ENCODE results near the gene FZD8.
"Not testable (repeated sequence)": the region's sequence is repeated elsewhere in the genome, so short reads cannot be mapped to it uniquely, and the experiment has no call there.

FZD8 gene

DNA sequence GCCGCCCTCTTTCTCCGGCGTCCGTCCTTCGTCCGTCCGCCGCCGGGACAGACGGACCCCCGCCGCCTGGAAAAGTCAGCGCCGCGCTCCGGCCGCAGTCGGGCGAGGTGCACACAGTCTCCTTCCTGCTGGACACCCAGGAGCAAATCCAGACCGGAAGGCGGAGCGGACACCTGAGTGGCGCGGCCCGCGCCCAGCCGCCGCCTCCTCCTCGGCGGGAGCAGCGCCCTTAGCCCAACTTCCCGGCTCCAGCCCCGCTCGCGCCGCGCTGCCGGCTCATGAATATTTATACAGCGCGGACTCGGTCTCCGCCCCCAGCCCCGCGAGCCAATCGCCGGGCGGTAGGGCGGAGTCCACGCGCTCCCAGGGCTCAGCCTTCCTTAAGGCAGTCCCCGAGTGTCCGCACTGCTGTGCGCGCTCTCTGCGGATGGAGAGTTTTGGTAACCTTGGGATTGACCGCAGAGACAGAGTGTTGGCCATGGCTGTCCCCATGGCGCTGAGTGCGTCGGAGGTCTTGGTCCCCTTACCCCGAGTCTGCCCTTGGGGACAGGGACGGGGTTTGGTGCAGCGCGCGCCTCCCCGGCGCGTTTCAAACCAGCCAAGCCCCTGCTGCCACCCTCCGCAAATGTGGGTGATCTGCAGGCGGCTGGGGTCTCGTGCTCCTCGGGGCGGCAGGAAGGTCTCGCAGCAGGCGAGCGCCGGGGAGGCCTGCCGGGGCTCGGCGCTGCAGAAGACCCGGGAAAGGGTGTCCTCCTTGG lies at the start of gene FZD8:
Gene FZD8 (minus strand): TSS at position 262 of the 758 bp plus-strand sequence. CDS start 867 bp downstream, outside the sequence.
- DNase-seq (ENCODE audit: low read depth): peak; percentile 57

GRCh38 chr10:35691522-35692236 lies 49.6 kb upstream of the FZD8 start:
- no peak for DNase-seq (ENCODE audit: low read depth)

GRCh38 chr10:35690534-35690933 lies 48.4 kb upstream of the FZD8 start:
- no peak for DNase-seq (ENCODE audit: low read depth)

- not testable (repeated sequence) for DNase-seq (ENCODE audit: low read depth)
These were observed 43.8 kb upstream of the FZD8 start for GRCh38 chr10:35685858-35686257.

GRCh38 chr10:35685402-35685801 lies 43.3 kb upstream of the FZD8 start:
- DNase-seq (ENCODE audit: low read depth): no peak

GRCh38 chr10:35684586-35684985 lies 42.5 kb upstream of the FZD8 start:
- no peak for DNase-seq (ENCODE audit: low read depth)

- no peak for DNase-seq (ENCODE audit: low read depth)
These were observed 33.8 kb upstream of the FZD8 start for GRCh38 chr10:35675846-35676245.

DNA sequence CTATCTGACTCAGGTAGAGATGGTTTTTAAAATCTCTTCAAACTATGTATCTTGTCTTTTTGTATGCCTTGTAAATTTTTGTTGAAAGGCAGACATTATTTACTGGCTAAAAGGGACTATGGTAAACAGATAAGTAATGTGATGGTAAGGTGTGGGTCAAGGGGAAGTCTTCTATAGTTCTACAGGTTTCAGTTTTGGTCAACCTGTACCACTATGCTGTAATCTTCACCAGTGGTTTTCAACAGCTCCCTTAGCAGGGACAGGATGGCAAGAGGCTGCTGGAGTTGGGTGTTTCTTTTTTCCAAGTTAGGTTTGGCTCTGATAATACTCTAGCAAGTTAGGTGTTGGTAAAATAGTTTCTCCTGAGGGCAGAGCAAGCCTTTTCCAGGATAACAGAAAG lies 32.7 kb upstream of the FZD8 start:
- DNase-seq (ENCODE audit: low read depth): no peak

DNA sequence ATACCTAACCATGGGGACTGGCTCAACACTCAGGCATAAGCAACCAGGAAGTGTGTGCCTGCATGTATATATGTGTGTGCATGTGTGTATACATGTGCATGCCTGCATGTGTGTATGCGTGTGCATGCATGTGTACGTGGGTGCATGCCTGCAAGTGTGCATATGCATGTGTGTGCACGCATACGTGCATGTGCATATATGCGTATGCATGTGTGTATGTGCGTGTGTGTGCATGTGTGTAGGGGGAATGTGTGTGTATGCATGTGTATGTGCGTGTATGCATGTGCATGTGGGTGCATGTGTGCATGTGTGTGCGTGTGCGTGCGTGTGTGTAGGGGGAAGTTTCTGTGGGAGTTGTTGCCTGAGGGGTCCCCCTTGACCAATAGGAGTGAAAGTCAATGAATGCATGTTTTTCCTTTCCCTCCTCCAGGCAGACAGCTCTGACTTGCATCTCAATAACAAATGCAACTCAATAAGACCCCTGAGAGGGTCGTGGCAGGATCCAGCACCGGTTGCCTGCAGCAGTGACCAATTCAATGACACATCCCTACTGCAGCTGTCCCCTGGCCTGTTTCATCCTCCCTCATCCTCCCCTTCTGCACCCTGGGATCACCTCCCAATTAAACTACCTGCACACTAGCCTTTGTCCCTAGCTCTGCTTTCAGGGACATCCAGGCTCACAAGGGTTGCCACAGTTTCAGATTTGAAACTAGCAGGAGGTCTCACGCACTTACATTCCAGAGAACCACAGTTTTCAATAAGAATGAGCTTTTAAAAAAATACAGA lies 27.0 kb upstream of the FZD8 start:
- no peak for DNase-seq (ENCODE audit: low read depth)

GRCh38 chr10:35667971-35668370 lies 25.9 kb upstream of the FZD8 start:
- DNase-seq (ENCODE audit: low read depth): no peak

GRCh38 chr10:35667270-35667889 lies 25.3 kb upstream of the FZD8 start:
- DNase-seq (ENCODE audit: low read depth): no peak

DNA sequence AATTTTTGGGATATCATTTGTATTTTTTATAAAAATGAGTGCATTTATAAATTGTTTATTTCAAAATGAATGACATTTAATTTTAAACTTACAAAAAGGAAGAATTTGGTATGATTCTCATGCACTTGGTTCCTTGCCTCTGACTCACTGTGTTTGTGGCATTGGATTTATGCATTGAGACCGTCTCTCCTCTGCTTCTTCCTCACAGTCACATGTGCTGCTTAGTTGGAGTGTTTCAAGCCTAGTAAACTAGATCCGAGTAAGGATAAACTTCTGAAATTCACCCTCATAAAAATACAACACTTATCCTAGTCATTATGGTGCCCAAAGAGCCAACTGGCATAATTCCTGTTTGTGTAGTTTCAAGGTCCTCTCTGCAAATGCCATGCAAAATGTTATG lies 19.1 kb upstream of the FZD8 start:
- no peak for DNase-seq (ENCODE audit: low read depth)

DNA sequence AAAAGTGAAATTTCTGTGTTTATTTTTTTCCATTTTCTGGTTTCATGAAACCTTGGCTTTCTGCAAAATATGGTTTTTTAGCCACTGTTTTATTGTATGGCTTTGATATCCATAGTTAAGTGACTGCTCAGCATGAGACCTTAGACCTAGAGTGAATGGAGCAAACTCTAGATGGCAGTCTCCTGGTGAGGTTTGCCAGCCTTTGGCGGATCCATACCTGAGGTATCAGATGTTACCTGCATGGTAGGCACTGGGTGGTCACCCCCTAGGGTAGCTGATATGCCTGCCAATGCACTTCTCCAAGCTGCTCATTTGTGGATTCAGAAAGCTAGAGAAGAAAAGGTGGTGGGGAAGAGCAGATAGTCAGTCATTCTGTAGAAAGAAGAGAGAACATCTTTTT lies 17.4 kb upstream of the FZD8 start:
- DNase-seq (ENCODE audit: low read depth): no peak

GRCh38 chr10:35657621-35658020 lies 15.5 kb upstream of the FZD8 start:
- DNase-seq (ENCODE audit: low read depth): no peak

DNA sequence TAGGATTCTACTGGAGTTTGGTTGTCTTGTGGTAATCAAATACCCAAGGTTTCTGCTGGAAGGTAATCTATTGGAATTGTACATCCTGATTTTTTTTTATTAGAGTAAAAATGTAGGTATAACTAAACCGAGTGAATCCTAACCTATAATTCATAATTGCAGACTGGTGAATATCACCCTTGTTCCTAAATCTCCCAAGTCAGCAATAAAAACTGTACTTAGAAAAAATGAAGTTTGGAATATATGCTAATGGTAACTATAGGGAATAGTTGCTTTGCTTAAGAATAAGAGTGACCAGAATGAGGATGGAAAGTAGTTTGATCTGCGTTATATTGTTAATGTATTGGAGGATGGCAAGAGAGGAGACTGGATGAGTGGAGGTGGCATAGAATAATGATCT lies 10.7 kb upstream of the FZD8 start:
- DNase-seq (ENCODE audit: low read depth): no peak

DNA sequence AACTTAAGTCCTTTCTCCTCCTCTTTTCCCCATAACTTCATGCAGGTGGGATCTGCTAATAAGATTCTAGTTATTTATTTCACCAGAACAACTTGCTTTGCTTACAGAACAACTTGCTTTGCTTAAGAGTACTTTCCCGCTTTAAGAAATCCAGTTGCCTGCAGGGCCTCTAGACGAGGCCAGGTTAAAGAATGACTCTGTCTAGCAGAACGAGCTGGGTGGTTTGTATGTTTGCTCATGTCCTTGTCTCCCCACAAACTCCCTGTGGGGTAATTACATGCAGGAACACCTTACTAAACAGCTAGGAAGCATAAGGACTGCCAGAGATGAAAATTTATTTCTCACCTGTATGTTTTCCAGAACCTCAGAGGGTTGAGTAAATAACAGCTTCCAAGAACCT lies 8.8 kb upstream of the FZD8 start:
- no peak for DNase-seq (ENCODE audit: low read depth)

DNA sequence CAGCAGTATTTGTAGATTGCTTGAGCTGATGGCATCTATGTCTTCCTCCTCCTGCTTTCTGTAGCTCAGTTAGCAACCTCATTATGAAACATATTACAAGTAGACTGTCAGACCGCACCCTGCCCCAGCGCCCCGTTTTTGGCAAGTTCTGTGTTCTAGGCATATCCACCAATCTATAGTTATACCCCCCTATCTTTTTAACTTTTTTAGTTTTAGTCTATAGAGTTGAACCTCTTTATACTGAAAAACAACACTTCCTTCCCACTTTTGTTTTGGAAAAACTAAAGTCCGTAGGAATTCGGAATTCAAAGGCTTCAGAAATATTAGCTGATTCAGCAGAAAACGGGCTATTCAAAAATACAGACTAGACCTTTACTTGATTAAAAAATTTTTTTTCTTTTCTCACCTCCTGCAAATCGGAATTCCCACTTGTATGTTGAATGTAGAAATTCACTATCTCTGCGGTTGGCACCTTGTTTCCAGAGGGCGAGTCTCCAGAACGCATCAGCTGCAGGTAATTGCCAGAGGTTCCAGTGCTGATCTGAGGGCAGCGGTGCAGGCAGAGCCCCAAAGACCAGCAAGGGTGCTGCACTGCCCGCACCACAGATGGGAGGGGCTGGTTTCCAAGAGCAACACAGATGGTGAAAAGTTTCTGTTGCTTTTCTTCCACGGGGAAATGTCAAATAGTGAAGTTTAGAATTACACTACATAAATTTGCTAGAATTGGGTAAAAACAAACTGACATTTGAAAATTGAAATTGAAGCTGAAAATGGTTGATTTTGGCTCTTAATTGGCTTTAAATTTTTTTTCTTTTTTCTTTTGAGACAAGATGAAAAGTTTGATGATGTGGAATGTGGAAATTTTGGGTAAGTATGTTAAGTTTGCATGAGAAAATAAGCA lies 2.2 kb upstream of the FZD8 start:
- DNase-seq (ENCODE audit: low read depth): no peak

DNA sequence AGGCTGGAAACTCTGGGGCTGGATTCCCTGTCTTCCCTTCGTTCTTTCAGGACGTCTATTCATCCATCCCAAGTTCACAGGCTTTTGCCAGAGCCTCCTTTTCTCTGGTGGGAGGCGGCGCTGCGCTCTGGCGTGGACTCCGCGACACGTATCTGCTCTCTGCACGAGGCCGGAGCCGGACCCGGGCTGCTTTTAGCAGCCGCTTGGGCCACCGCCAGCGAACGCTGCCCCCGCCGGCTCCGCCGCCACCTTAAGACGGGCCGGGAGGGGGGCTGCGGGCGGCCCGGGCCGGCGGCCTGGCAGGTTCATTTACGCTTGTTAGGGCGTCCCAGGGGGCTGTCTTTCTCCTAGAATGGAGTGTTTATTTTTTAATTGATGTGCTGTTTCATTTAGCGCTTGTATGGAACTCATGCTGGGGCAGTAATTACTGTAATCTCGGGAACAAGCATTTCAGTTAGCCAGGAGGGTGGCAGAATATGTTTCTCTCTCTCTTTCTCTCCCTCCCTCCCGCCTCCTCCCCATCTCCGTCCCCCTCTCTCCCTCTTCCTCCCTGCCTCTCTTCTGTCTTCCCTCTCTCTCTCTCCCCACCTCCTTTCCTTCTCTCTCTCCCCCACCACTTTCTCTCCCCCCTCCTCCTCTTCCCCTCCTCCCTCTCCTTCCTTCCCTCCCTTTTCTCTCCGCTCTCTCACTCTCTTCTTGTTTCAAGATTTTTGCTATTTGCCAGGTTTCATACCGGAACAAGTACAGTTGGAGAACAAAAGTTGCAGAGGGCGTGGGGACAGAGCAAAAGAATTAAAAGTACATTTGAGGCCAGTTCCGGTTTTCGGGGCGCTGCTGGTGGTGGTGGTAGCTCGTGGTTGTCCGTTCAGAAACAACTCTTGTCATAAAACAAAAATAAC lies 1.3 kb upstream of the FZD8 start:
- DNase-seq (ENCODE audit: low read depth): no peak

- no peak for DNase-seq (ENCODE audit: low read depth)
These were observed 658 bp upstream of the FZD8 start for GRCh38 chr10:35642793-35643114.

DNA sequence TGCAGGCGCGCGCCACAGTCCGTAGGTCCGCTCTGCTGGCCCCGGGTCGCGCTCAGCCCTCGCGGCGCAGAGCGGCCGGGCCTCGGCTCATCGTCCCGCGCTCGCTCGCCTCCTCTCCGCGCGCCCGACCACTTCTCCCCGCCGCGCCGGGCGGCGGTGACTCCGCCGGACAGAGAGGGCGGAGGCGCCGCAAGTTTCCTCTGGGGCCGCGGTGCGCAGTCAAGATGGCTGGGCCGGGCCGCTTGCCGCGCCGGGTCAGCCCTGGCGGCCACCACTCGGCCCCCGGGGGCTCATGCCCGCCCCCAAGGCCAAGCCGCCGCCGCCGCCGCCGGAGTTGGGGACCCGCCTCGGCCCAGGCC lies 441 bp downstream of the FZD8 start:
- no peak for DNase-seq (ENCODE audit: low read depth)
